SH-SY5Y (cell line): Measurements from ENCODE around the gene ARHGAP9.

Source experiments
- GATA2 ChIP-seq: IDR thresholded peaks from 2 replicates; pipeline ENCODE4 v1.6.1; 2011; ENCODE audit warnings: mild to moderate bottlenecking, low read depth, low read length
- GATA3 ChIP-seq: IDR thresholded peaks from 2 replicates; pipeline ENCODE4 v1.6.1; 2011; ENCODE audit warnings: low read depth, mild to moderate bottlenecking, low read length, moderate library complexity

DNA sequence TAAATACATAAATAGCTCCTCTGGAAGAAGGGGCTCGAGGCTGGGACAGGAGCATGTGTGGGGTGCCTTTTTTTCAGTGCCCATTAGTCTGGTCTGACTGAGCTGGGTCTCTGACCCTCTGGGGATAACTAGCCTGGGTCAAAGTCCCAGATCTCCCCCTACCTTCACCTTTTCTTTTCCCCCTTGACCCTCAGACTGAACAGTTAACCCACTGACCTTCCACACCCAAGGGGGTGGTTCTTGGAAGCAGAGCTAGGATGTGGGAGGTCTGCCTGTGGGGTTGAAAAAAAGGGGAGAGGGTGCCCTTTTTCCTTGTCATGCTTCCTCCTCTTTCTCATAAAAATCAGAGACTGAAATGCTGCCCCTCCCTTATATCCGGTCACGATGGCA lies 21.0 kb downstream of the ARHGAP9 start:
- TF ChIP-seq GATA3 = no peak
- no peak for TF ChIP-seq GATA2
